DMS 273 (cell line): ENCODE results near the gene P3H1.
"Not testable (repeated sequence)": the region's sequence is repeated elsewhere in the genome, so short reads cannot be mapped to it uniquely, and the experiment has no call there.

Experiments
- DNase-seq: peaks from one replicate; lab custom pipeline; 2025; ENCODE audit not compliant: unreplicated experiment; lab: John Stamatoyannopoulos, UW

Gene P3H1, protein sequence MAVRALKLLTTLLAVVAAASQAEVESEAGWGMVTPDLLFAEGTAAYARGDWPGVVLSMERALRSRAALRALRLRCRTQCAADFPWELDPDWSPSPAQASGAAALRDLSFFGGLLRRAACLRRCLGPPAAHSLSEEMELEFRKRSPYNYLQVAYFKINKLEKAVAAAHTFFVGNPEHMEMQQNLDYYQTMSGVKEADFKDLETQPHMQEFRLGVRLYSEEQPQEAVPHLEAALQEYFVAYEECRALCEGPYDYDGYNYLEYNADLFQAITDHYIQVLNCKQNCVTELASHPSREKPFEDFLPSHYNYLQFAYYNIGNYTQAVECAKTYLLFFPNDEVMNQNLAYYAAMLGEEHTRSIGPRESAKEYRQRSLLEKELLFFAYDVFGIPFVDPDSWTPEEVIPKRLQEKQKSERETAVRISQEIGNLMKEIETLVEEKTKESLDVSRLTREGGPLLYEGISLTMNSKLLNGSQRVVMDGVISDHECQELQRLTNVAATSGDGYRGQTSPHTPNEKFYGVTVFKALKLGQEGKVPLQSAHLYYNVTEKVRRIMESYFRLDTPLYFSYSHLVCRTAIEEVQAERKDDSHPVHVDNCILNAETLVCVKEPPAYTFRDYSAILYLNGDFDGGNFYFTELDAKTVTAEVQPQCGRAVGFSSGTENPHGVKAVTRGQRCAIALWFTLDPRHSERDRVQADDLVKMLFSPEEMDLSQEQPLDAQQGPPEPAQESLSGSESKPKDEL

DNA sequence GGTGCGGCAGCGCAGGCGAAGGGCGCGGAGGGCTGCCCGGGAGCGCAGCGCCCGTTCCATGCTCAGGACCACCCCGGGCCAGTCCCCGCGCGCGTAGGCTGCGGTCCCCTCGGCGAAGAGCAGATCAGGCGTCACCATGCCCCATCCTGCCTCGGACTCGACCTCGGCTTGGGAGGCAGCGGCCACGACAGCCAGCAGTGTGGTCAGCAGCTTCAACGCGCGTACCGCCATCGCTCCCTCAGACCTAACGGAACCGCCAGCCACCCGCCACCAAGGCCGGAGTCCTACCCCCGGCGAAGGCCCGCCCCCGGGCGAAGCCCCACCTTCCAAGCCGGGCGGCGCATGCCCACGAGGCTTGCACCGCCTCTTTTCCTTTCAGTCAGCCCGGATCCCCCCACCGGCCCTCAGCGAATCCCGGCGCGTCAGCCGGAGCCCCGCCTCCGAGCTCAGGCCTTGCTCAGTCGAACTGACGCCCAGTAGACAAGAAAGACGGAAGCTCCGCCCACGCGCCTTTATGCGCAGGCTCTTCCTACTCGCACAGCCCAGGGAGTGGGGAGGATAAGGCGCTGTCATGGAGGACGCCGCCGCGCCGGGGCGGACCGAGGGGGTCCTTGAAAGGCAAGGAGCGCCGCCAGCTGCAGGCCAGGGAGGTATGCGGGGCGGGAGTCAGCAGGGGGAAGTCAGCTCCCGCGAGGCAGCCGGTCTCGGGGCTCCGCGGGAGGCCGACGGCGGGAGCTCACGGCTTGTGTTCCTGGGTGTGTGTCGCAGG, at the start of gene P3H1, which contains the start of gene C1orf50:
TSS of gene P3H1 (minus strand) at position 288 of the 769 bp plus-strand sequence. CDS start at position 231, 57 bp downstream.
TSS of gene C1orf50 (plus strand) at position 509 of the 769 bp plus-strand sequence. CDS start at position 572, 63 bp downstream.
- peak; percentile 100 for DNase-seq

DNA sequence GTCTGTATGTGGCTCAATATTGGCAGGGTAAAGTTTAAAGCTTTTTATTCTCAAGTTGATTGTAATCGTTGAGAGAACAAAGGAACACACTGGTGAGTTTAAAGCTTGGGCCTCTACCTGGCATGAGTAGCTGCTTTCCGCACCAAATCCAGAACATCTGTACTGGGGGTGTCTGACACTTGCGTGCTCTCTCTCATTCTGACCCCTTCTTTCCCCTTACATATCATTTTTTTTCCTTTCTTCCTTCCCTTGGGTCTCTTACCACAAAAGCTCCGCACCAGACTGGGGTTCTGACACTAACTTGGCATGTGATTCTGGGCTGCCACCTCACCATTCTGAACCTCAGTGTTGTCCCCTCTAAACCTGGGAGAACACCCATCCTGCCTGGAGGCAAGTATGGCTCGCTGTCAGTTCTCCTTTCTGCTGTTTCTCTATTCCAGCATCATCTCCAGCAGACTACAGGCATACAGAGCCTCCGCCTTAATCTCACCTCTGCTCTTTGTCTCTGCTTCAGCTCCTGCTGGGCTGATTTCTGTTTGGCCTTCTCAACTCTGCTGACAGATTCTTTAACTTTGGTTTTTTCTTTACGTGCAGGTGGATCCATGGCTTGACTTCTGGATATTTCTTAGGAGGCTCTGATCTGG, 49.2 kb upstream of the P3H1 start:
- DNase-seq, result no peak

DNA sequence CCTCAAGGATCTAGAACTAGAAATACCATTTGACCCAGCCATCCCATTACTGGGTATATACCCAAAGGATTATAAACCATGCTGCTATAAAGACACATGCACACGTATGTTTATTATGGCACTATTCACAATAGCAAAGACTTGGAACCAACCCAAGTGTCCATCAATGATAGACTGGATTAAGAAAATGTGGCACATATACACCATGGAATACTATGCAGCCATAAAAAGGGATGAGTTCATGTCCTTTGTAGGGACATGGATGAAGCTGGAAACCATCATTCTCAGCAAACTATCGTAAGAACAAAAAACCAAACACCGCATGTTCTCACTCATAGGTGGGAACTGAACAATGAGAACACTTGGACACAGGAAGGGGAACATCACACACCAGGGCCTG, 48.0 kb upstream of the P3H1 start:
- DNase-seq, result not testable (repeated sequence)

DNA sequence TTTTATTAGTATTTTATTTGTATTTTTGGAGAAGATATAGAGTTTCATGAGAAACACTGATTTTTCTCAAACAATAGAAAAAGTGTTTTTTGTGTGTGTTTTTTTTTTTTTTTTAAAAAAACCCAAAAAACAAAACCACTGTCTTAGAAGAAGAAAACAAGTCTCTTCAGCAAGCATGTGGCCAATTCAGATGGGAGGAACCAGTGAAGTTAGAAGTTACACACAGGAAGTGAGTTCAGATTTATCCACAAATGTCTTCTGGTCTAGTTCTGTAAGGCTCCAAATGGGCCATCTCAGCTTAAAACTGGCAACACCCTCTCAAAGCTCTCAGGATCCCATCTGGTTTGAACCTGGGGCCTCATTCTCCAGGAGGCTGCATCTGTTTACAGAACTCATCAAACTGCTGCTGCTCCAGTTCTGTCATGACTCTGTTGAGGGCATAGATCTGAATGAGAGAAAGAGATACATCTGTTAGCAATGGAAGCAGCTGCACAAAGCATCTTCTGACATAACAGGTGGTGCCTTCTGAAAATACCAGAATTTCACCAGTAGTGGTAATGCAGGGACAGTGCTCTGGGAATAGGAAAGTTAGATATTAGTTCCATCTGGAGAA, 40.3 kb upstream of the P3H1 start:
- peak; percentile 78 for DNase-seq

DNA sequence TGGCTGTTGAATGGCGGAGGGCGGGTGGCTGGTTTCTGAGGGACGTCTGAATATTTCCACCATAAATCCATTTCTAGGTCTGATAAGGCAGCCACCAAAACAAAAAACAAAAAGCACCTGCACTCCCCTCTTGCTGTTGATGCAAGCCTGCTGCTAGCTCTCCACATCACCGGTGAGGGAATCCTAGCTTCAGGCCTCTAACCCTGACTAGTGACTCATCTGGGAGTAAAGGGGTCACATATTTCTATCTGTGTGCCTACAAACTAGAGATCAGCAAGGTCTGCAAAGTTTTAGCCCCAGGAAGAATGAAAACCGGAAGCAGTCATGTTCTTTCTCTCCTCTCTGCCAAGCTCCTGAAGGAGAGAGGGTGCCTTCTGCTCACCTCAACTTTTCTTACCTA, 39.8 kb upstream of the P3H1 start:
- no peak for DNase-seq

DNA sequence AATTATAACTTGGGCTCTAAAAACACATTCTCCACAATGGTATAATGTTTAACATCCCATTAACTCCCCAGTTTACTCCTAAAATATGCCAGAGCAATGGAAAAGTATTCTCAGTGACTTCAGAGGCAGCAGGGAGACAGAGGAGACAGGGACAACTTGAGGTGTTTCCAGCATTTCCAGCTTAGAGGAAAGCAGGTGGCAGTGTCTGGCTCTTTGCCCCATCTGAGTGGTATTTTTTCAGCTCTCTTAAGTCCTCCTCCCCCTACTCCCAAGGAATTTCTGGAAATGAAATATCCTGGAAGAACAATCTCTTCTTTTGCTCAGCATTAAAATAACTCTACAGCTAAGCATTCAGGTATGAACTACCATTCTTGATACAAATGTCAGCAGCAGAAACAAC, 39.3 kb upstream of the P3H1 start:
- peak; percentile 25 for DNase-seq

DNA sequence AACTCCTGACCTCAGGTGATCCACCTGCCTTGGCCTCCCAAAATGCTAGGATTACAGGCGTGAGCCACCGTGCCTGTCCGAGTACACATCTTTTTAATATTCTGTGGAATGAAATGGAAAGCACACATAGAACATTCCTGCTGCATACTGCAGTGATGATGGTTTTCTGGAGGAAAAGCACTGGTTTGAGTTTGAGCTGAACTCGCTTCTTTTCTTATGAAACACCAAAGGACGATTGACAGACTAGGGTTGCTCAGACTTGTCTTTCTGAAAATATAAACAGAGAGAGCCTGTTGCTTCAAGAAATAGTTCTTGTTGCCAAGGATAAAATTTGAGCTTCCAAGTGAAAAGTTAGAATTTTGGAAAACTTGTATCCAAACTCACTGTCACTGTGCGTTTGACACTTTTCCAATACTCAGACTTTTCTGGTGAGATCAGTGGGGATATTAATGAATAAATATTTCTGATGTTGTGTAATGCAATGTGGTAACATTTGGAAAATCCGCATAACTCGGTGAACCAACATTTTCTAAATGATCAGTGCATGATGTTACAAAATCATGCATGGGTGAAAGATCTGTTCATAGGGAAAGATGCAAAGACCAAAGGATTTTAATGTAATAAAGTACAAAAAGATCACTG, 35.1 kb upstream of the P3H1 start:
- DNase-seq, result no peak

DNA sequence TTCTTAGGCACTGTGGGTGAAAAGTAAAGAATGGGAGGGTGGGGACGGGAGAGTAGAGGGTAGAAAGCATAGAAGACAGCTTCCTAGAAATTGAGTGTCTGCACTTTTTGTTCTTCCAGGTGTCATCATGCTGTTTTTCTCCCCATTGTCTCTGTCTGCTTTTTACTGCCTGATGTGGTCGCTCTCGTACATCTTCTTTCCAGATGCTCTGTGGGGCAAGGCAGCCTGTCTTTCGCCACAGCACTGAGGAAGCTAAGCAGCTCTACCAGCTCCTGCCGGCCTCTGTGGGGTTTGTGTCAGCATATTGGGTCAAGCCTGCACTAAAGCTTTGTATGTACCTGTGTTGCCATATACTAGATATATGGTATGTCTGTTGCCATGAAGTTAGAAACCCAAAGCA, 31.2 kb upstream of the P3H1 start:
- no peak for DNase-seq

DNA sequence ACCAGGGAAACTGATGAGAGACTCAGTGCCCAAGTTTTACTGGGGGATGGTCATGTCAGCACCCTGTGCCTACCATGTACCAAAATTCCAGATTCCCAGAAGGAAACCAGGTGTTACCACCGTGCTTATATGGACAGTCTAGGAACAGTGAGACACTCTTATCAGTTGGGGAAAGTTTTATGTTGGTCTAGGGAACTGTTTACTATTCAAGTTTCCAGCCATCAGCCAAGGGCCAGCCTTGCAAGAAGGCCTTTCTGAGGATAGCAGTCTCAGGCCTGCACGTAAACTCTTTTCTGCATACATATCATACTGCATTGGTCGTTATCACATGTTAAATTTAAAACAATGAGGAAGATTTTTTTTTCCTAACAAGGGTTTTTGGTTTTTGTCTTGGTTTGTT, 30.6 kb upstream of the P3H1 start:
- no peak for DNase-seq

DNA sequence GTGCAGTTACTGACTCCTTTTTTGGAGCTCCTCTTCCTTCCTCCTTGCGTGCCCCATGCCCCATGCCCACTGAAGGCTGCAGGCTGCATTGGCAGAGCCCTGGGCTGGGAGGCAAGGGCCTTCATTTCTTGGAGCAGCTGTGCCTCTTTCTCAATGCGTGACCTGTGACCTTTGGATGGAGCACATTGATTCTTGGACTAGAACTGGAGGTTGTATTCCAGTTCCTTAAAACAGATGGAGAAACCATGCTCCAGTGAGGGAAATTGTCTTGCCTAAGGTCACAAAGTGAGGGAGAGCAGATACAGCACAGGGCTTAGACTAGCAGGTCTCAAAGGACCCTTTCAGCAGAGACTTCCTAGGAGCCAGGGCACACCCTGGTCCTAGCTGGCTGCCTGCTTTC, 27.0 kb upstream of the P3H1 start:
- DNase-seq, result no peak

DNA sequence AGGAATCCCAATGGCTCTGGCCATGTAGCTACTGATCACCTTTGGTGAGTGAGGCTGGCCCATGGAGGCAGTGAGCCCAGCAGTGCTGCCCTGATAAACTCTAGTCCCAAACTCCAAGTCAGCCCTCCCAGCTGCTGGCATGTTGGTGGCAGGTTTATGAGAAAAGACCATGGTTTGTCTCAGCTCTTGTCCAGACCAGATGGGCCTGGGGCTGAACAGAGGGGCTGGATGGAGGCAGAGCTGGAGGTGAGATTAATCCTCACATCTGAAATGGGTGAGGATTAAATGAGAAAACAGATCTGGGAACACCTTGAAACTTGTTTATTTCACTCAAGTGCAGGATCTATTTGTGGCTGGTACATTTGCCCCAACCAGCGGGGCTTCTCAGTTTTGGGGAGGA, 21.2 kb upstream of the P3H1 start:
- DNase-seq, result no peak

DNA sequence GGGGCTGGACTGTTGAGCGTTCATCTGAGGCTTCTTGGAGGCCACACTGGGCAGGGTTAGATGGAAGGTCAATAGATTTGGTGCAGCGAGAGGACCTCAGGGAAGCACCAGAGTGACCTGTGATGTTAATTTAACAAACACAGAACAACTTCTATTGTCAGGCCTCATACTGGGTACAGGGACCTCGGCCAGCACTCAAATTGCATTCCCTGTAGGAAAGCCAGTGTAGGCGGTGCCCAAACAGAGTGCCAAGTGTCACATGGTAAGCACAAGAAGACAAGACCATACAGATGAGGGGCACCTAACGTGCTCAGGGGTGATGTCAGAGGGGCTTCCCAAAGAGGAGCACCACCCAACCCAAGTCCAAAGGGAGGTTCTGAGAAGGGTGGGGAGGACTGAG, 19.3 kb upstream of the P3H1 start:
- DNase-seq, result no peak

DNA sequence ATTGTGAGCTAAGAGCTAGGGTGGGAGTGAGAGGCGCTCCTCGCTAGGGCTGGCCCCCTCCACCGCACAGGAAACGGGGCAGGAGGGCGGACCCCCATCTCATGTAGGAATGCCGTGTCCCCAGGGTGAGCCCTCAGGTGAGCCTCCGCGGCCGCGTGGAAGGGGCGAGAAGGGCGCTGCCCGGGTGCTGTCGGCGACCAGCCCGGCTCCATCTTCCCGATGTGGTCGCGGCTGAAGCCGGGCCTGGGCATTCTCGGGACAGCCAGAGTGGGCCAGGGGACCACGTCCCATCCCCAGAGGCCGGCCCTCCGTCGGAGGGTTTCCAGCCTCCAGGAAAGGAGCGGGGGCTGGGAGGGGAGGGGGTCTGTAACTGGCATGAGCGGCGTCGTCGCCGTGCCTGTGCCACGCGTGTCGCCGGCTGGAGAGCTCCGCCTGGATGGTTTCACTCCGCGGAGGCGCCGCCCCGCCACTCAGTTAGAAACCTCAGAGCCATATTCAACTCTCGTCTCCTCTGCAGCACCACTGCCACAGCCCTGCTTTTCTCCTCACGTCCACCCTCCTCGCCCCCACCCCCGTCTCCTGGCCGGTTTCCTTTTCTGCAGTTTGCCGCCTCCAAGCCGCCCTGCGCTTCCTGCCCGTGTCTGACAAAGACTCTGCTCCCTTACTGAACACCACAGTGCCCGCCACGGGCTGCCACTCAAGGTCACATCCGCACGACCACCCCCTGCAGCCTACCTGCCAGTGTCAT, 18.3 kb upstream of the P3H1 start, which contains the start of gene TMEM269:
TSS of gene TMEM269 (plus strand) at position 46 of the 748 bp plus-strand sequence. CDS start 4,903 bp downstream, outside the sequence.
- no peak for DNase-seq

DNA sequence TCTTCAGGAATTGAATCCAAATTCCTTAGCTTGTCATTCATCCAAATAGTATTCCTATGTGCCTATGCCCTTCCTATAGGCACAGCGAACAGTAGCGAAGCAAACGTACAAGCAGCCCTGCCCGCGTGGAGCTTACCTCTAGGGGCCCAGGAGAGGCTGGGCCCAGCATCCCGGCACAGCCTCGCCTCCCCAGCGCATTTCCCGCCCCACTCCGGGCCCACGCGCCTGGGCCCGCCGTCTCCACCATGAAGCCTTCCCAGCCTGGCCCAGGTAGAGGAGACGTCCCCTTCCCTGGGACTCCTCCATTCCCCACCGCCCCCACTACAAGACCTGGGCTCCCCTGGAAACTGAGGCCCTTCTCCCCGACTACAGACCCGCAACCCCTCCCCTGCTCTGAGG, 17.7 kb upstream of the P3H1 start:
- DNase-seq, result no peak

DNA sequence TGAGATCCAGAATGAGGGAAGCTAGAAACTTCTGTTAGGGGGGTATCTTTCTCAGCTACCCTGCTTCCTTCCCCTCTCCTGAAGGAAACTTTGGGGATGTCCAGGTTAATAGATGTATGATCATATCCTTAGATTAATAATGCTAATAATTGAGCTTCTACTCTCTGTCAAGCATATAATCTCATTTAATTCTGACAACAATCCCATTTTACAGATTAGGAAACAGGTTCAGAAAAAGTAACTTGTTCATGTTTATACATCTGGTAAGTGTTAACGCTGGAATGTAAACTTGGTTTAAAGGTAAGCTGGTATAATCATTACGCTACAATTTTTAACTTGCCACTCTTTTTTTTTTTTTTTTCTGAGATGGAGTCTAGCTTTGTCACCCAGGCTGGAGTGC, 16.3 kb upstream of the P3H1 start:
- DNase-seq, result no peak

DNA sequence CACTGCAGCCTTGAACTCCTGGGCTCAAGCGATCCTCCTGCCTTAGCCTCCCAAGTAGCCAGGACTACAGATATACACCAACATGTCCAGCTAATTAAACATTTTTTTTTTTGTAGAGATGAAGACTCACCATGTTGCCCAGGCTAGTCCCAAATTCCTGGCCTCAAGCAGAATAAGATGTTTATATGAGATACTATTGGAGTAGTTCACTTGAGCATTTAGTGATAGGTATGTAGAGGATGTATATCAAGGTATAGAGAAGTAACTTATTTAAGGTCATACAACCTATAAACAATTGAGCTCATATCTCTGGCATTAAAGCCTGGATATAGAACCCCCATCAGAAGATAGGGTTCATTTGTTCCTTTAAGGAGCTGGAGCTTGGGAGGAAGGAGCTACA, 13.3 kb upstream of the P3H1 start:
- DNase-seq, result no peak

DNA sequence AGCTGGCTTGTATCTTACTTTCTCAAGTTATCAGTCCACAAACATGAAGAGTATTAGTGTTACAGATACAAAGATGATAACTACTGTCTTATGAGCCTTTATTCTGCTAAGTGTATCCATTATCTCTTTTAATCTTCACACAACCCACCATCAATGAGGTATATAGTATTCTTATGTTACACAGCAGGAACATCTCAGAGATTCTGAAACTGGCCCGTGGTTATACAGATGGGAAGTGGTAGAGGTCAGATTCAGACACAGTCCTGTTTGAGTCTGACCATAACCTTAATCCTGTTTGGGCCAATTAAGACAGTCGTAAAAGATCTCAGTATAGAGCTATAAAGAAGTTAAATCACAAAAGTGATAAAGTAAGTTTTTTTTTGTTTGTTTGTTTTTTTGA, 12.9 kb upstream of the P3H1 start:
- no peak for DNase-seq

DNA sequence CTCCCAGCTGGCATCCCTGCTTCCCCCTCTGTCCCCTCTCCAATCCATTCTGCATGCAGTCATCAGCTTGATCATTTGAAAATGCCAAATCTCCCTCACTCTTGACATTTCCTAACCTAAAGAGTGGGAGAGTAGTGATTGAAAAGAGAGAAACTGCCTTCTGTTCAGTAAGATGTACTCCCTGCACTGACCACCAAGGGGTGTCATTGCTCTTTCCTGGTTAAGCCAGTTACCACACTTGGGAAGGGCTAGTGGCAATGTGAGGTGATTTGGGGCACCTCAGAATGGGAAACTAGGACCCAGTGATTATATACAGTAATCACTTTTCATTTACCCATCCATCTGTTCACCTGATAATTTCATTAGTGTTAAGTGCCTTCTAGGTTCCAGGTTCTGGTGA, 11.0 kb upstream of the P3H1 start:
- DNase-seq, result peak; percentile 75

DNA sequence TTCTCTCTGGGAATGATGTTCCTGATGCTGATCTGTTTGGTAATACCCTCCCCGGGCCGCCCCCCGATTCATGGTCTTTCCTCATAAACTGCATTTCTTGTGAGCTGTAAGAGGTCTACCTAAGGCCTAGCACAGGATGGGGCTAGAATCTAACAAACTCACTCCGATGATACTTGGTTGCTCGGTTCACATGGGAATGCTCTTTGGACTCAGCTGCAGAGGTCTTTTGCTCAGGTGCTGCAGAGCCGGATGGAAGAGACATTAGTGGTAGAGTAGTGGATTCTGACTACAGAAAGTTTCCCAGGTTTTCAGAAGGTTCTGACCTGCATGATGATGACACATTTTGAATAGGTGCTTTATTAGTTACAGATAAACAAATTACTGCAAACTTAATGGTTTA, 9.7 kb upstream of the P3H1 start:
- no peak for DNase-seq
